ENCODE results near the gene NPHP4.

The NPHP4 gene

GRCh38 chr1:5877683-5878530 lies 114.3 kb downstream of the NPHP4 start:
- Histone ChIP-seq H3K9ac (ENCODE audit: low read length) (no peak overlapping the region), H3K4me3 (ENCODE audit: low read length) (no peak overlapping the region), H3K27ac (ENCODE audit: low read depth, low read length) (no peak overlapping the region), H3K27me3 (ENCODE audit: control insufficient read depth, insufficient read depth, low read length) (no peaks in the 10 kb centered on the region), H3K4me1 (ENCODE audit: control insufficient read depth, insufficient read depth, low read length) (no peaks in the 10 kb centered on the region), H3K36me3 (ENCODE audit: control insufficient read depth, insufficient read depth, low read length) (peaks cover 6% of the 10 kb centered on the region)

- no peak overlapping the region for H3K9ac ChIP-seq (ENCODE audit: low read length)
- no peak overlapping the region for H3K27ac ChIP-seq (ENCODE audit: low read depth, low read length)
- no peaks in the 10 kb centered on the region for H3K27me3 ChIP-seq (ENCODE audit: control insufficient read depth, insufficient read depth, low read length)
- H3K4me1 ChIP-seq (ENCODE audit: control insufficient read depth, insufficient read depth, low read length): no peaks in the 10 kb centered on the region
- H3K36me3 ChIP-seq (ENCODE audit: control insufficient read depth, insufficient read depth, low read length): peaks cover 6% of the 10 kb centered on the region
- H3K4me3 ChIP-seq (ENCODE audit: low read length): no peak overlapping the region
These were observed 115.2 kb downstream of the NPHP4 start for GRCh38 chr1:5877001-5877400.

GRCh38 chr1:5876094-5876650 lies 116.1 kb downstream of the NPHP4 start:
- no peak overlapping the region for H3K9ac ChIP-seq (ENCODE audit: low read length)
- no peaks in the 10 kb centered on the region for H3K27me3 ChIP-seq (ENCODE audit: control insufficient read depth, insufficient read depth, low read length)
- no peak overlapping the region for H3K27ac ChIP-seq (ENCODE audit: low read depth, low read length)
- no peak overlapping the region for H3K4me3 ChIP-seq (ENCODE audit: low read length)
- no peaks in the 10 kb centered on the region for H3K4me1 ChIP-seq (ENCODE audit: control insufficient read depth, insufficient read depth, low read length)
- H3K36me3 ChIP-seq (ENCODE audit: control insufficient read depth, insufficient read depth, low read length): peaks cover 6% of the 10 kb centered on the region

- H3K9ac ChIP-seq (ENCODE audit: low read length): no peak overlapping the region
- no peak overlapping the region for H3K4me3 ChIP-seq (ENCODE audit: low read length)
- H3K27ac ChIP-seq (ENCODE audit: low read depth, low read length): no peak overlapping the region
- no peaks in the 10 kb centered on the region for H3K27me3 ChIP-seq (ENCODE audit: control insufficient read depth, insufficient read depth, low read length)
- peaks cover 6% of the 10 kb centered on the region for H3K36me3 ChIP-seq (ENCODE audit: control insufficient read depth, insufficient read depth, low read length)
- no peaks in the 10 kb centered on the region for H3K4me1 ChIP-seq (ENCODE audit: control insufficient read depth, insufficient read depth, low read length)
These were observed 116.8 kb downstream of the NPHP4 start for GRCh38 chr1:5875345-5875910.

- no peaks in the 10 kb centered on the region for H3K4me1 ChIP-seq (ENCODE audit: control insufficient read depth, insufficient read depth, low read length)
- H3K4me3 ChIP-seq (ENCODE audit: low read length): no peak overlapping the region
- no peaks in the 10 kb centered on the region for H3K27me3 ChIP-seq (ENCODE audit: control insufficient read depth, insufficient read depth, low read length)
- H3K27ac ChIP-seq (ENCODE audit: low read depth, low read length): no peak overlapping the region
- peaks cover 4% of the 10 kb centered on the region for H3K36me3 ChIP-seq (ENCODE audit: control insufficient read depth, insufficient read depth, low read length)
- no peak overlapping the region for H3K9ac ChIP-seq (ENCODE audit: low read length)
These were observed 117.7 kb downstream of the NPHP4 start for GRCh38 chr1:5874416-5875110.

GRCh38 chr1:5873556-5873955 lies 118.7 kb downstream of the NPHP4 start:
- no peaks in the 10 kb centered on the region for H3K36me3 ChIP-seq (ENCODE audit: control insufficient read depth, insufficient read depth, low read length)
- H3K9ac ChIP-seq (ENCODE audit: low read length): no peak overlapping the region

GRCh38 chr1:5872886-5873285 lies 119.3 kb downstream of the NPHP4 start:
- H3K4me3 ChIP-seq (ENCODE audit: low read length): no peak overlapping the region
- no peaks in the 10 kb centered on the region for H3K4me1 ChIP-seq (ENCODE audit: control insufficient read depth, insufficient read depth, low read length)
- peaks cover 2% of the 10 kb centered on the region for H3K36me3 ChIP-seq (ENCODE audit: control insufficient read depth, insufficient read depth, low read length)
- H3K27me3 ChIP-seq (ENCODE audit: control insufficient read depth, insufficient read depth, low read length): no peaks in the 10 kb centered on the region
- H3K9ac ChIP-seq (ENCODE audit: low read length): no peak overlapping the region
- no peak overlapping the region for H3K27ac ChIP-seq (ENCODE audit: low read depth, low read length)

More at GRCh38 chr1:5873556-5873955, 118.7 kb downstream of the NPHP4 start:
- H3K4me1 ChIP-seq (ENCODE audit: control insufficient read depth, insufficient read depth, low read length): no peaks in the 10 kb centered on the region
- no peak overlapping the region for H3K4me3 ChIP-seq (ENCODE audit: low read length)
- no peaks in the 10 kb centered on the region for H3K27me3 ChIP-seq (ENCODE audit: control insufficient read depth, insufficient read depth, low read length)
- H3K27ac ChIP-seq (ENCODE audit: low read depth, low read length): no peak overlapping the region

- peaks cover 3% of the 10 kb centered on the region for H3K36me3 ChIP-seq (ENCODE audit: control insufficient read depth, insufficient read depth, low read length)
- no peak overlapping the region for H3K4me3 ChIP-seq (ENCODE audit: low read length)
- H3K4me1 ChIP-seq (ENCODE audit: control insufficient read depth, insufficient read depth, low read length): no peaks in the 10 kb centered on the region
- H3K9ac ChIP-seq (ENCODE audit: low read length): no peak overlapping the region
- no peaks in the 10 kb centered on the region for H3K27me3 ChIP-seq (ENCODE audit: control insufficient read depth, insufficient read depth, low read length)
- no peak overlapping the region for H3K27ac ChIP-seq (ENCODE audit: low read depth, low read length)
These were observed 123.2 kb downstream of the NPHP4 start for GRCh38 chr1:5868931-5869500.

- H3K4me1 ChIP-seq (ENCODE audit: control insufficient read depth, insufficient read depth, low read length): no peaks in the 10 kb centered on the region
- no peak overlapping the region for H3K4me3 ChIP-seq (ENCODE audit: low read length)
- no peaks in the 10 kb centered on the region for H3K27me3 ChIP-seq (ENCODE audit: control insufficient read depth, insufficient read depth, low read length)
- peaks cover 6% of the 10 kb centered on the region for H3K36me3 ChIP-seq (ENCODE audit: control insufficient read depth, insufficient read depth, low read length)
- H3K9ac ChIP-seq (ENCODE audit: low read length): no peak overlapping the region
- no peak overlapping the region for H3K27ac ChIP-seq (ENCODE audit: low read depth, low read length)
These were observed 126.5 kb downstream of the NPHP4 start for GRCh38 chr1:5865774-5866173.

- H3K9ac ChIP-seq (ENCODE audit: low read length): no peak overlapping the region
- peaks cover 6% of the 10 kb centered on the region for H3K36me3 ChIP-seq (ENCODE audit: control insufficient read depth, insufficient read depth, low read length)
- H3K4me3 ChIP-seq (ENCODE audit: low read length): no peak overlapping the region
- no peaks in the 10 kb centered on the region for H3K4me1 ChIP-seq (ENCODE audit: control insufficient read depth, insufficient read depth, low read length)
- no peaks in the 10 kb centered on the region for H3K27me3 ChIP-seq (ENCODE audit: control insufficient read depth, insufficient read depth, low read length)
- no peak overlapping the region for H3K27ac ChIP-seq (ENCODE audit: low read depth, low read length)
These were observed 127.2 kb downstream of the NPHP4 start for GRCh38 chr1:5865056-5865455.

- H3K9ac ChIP-seq (ENCODE audit: low read length): no peak overlapping the region
- no peak overlapping the region for H3K27ac ChIP-seq (ENCODE audit: low read depth, low read length)
- H3K4me1 ChIP-seq (ENCODE audit: control insufficient read depth, insufficient read depth, low read length): no peaks in the 10 kb centered on the region
- H3K4me3 ChIP-seq (ENCODE audit: low read length): no peak overlapping the region
- H3K27me3 ChIP-seq (ENCODE audit: control insufficient read depth, insufficient read depth, low read length): no peaks in the 10 kb centered on the region
- peaks cover 6% of the 10 kb centered on the region for H3K36me3 ChIP-seq (ENCODE audit: control insufficient read depth, insufficient read depth, low read length)
These were observed 128.0 kb downstream of the NPHP4 start for GRCh38 chr1:5864256-5864655.

GRCh38 chr1:5863238-5863637 lies 129.0 kb downstream of the NPHP4 start:
- Histone ChIP-seq H3K9ac (ENCODE audit: low read length) (no peak overlapping the region), H3K27me3 (ENCODE audit: control insufficient read depth, insufficient read depth, low read length) (no peaks in the 10 kb centered on the region), H3K4me1 (ENCODE audit: control insufficient read depth, insufficient read depth, low read length) (no peaks in the 10 kb centered on the region), H3K4me3 (ENCODE audit: low read length) (no peak overlapping the region), H3K27ac (ENCODE audit: low read depth, low read length) (no peak overlapping the region), H3K36me3 (ENCODE audit: control insufficient read depth, insufficient read depth, low read length) (peaks cover 6% of the 10 kb centered on the region)

Measured in rectal smooth muscle tissue (tissue), 1 donor.